ENCODE measurements around the gene SPATS2L.
A peak's percentile ranks its signal among the peaks of the same experiment; 100 is the strongest.

SPATS2L gene

GRCh38 chr2:200506679-200507078 is 200.2 kb downstream of the SPATS2L start:
- Histone ChIP-seq H3K9me3 (ENCODE audit: control insufficient read depth in 2 of 2, low read length in 2 of 2) (no peaks in the 10 kb centered on the region), H3K4me1 (ENCODE audit: control insufficient read depth in 2 of 2, insufficient read depth in 2 of 2, low read length in 2 of 2) (peaks cover 6% of the 10 kb centered on the region in 2 donors), H3K9ac (ENCODE audit: low read depth in 1 of 2, low read length in 2 of 2) (no peak overlapping the region), H3K4me3 (ENCODE audit: low read length in 2 of 2) (no peak overlapping the region), H3K27ac (ENCODE audit: low read depth in 2 of 2, low read length in 2 of 2) (no peak overlapping the region), H3K27me3 (ENCODE audit: control insufficient read depth in 2 of 2, insufficient read depth in 2 of 2, low read length in 2 of 2) (no peaks in the 10 kb centered on the region), H3K36me3 (ENCODE audit: control insufficient read depth in 2 of 2, insufficient read depth in 2 of 2, low read length in 2 of 2) (peaks cover 7 to 9% of the 10 kb centered on the region in 2 donors)

- no peak overlapping the region for H3K9ac ChIP-seq (ENCODE audit: low read depth in 1 of 2, low read length in 2 of 2)
- peaks cover 7 to 9% of the 10 kb centered on the region in 2 donors for H3K36me3 ChIP-seq (ENCODE audit: control insufficient read depth in 2 of 2, insufficient read depth in 2 of 2, low read length in 2 of 2)
- H3K4me1 ChIP-seq (ENCODE audit: control insufficient read depth in 2 of 2, insufficient read depth in 2 of 2, low read length in 2 of 2) = peaks cover 6% of the 10 kb centered on the region in 2 donors
- H3K4me3 ChIP-seq (ENCODE audit: low read length in 2 of 2) = no peak overlapping the region
- H3K27ac ChIP-seq (ENCODE audit: low read depth in 2 of 2, low read length in 2 of 2) = no peak overlapping the region
- H3K27me3 ChIP-seq (ENCODE audit: control insufficient read depth in 2 of 2, insufficient read depth in 2 of 2, low read length in 2 of 2) = no peaks in the 10 kb centered on the region
- no peaks in the 10 kb centered on the region for H3K9me3 ChIP-seq (ENCODE audit: control insufficient read depth in 2 of 2, low read length in 2 of 2)
These were observed 200.7 kb downstream of the SPATS2L start for GRCh38 chr2:200507179-200507578.

GRCh38 chr2:200509235-200509611 is 202.7 kb downstream of the SPATS2L start:
- Histone ChIP-seq H3K36me3 (ENCODE audit: control insufficient read depth in 2 of 2, insufficient read depth in 2 of 2, low read length in 2 of 2) (peaks cover 0 to 2% of the 10 kb centered on the region in 2 donors), H3K27ac (ENCODE audit: low read depth in 2 of 2, low read length in 2 of 2) (peak overlapping the region; percentile 70 to 72), H3K9ac (ENCODE audit: low read depth in 1 of 2, low read length in 2 of 2) (peak overlapping the region; percentile 89 to 92), H3K27me3 (ENCODE audit: control insufficient read depth in 2 of 2, insufficient read depth in 2 of 2, low read length in 2 of 2) (no peaks in the 10 kb centered on the region), H3K9me3 (ENCODE audit: control insufficient read depth in 2 of 2, low read length in 2 of 2) (no peaks in the 10 kb centered on the region), H3K4me3 (ENCODE audit: low read length in 2 of 2) (peak overlapping the region; percentile 69 to 88), H3K4me1 (ENCODE audit: control insufficient read depth in 2 of 2, insufficient read depth in 2 of 2, low read length in 2 of 2) (peaks cover 6% of the 10 kb centered on the region in 2 donors)

GRCh38 chr2:200509612-200510433 is 203.3 kb downstream of the SPATS2L start, which contains the start of gene KCTD18:
Gene KCTD18 (minus strand): TSS chr2:200510068. CDS start chr2:200507016, 3,052 bp downstream.
- Histone ChIP-seq H3K9ac (ENCODE audit: low read depth in 1 of 2, low read length in 2 of 2) (peak within 1 kb of the TSS; percentile 89 to 92), H3K9me3 (ENCODE audit: control insufficient read depth in 2 of 2, low read length in 2 of 2) (no peaks in the 10 kb centered on the region), H3K36me3 (ENCODE audit: control insufficient read depth in 2 of 2, insufficient read depth in 2 of 2, low read length in 2 of 2) (peaks cover 0 to 2% of the 10 kb centered on the region in 2 donors), H3K4me1 (ENCODE audit: control insufficient read depth in 2 of 2, insufficient read depth in 2 of 2, low read length in 2 of 2) (peaks cover 6% of the 10 kb centered on the region in 2 donors), H3K27me3 (ENCODE audit: control insufficient read depth in 2 of 2, insufficient read depth in 2 of 2, low read length in 2 of 2) (no peaks in the 10 kb centered on the region), H3K27ac (ENCODE audit: low read depth in 2 of 2, low read length in 2 of 2) (peak within 1 kb of the TSS; percentile 70 to 72), H3K4me3 (ENCODE audit: low read length in 2 of 2) (peak within 1 kb of the TSS; percentile 69 to 89)

- Histone ChIP-seq H3K4me3 (ENCODE audit: low read length in 2 of 2) (no peak overlapping the region), H3K9me3 (ENCODE audit: control insufficient read depth in 2 of 2, low read length in 2 of 2) (no peaks in the 10 kb centered on the region), H3K9ac (ENCODE audit: low read depth in 1 of 2, low read length in 2 of 2) (no peak overlapping the region), H3K36me3 (ENCODE audit: control insufficient read depth in 2 of 2, insufficient read depth in 2 of 2, low read length in 2 of 2) (no peaks in the 10 kb centered on the region), H3K27ac (ENCODE audit: low read depth in 2 of 2, low read length in 2 of 2) (no peak overlapping the region), H3K4me1 (ENCODE audit: control insufficient read depth in 2 of 2, insufficient read depth in 2 of 2, low read length in 2 of 2) (no peaks in the 10 kb centered on the region), H3K27me3 (ENCODE audit: control insufficient read depth in 2 of 2, insufficient read depth in 2 of 2, low read length in 2 of 2) (no peaks in the 10 kb centered on the region)
These were observed 208.7 kb downstream of the SPATS2L start for GRCh38 chr2:200515155-200515554.

- Histone ChIP-seq H3K9ac (ENCODE audit: low read depth in 1 of 2, low read length in 2 of 2) (peak overlapping the region in 1 of 2 donors; percentile 3), H3K4me3 (ENCODE audit: low read length in 2 of 2) (peak overlapping the region in 1 of 2 donors; percentile 32), H3K4me1 (ENCODE audit: control insufficient read depth in 2 of 2, insufficient read depth in 2 of 2, low read length in 2 of 2) (peaks cover 13 to 17% of the 10 kb centered on the region in 2 donors), H3K27me3 (ENCODE audit: control insufficient read depth in 2 of 2, insufficient read depth in 2 of 2, low read length in 2 of 2) (no peaks in the 10 kb centered on the region), H3K9me3 (ENCODE audit: control insufficient read depth in 2 of 2, low read length in 2 of 2) (no peaks in the 10 kb centered on the region), H3K36me3 (ENCODE audit: control insufficient read depth in 2 of 2, insufficient read depth in 2 of 2, low read length in 2 of 2) (no peaks in the 10 kb centered on the region), H3K27ac (ENCODE audit: low read depth in 2 of 2, low read length in 2 of 2) (peak overlapping the region; percentile 39 to 42)
These were observed 216.7 kb downstream of the SPATS2L start for GRCh38 chr2:200523158-200523557.

- H3K36me3 ChIP-seq (ENCODE audit: control insufficient read depth in 2 of 2, insufficient read depth in 2 of 2, low read length in 2 of 2) = no peaks in the 10 kb centered on the region
- H3K4me3 ChIP-seq (ENCODE audit: low read length in 2 of 2) = peak overlapping the region in 1 of 2 donors; percentile 33
- peak overlapping the region in 1 of 2 donors; percentile 3 for H3K9ac ChIP-seq (ENCODE audit: low read depth in 1 of 2, low read length in 2 of 2)
- peaks cover 13 to 17% of the 10 kb centered on the region in 2 donors for H3K4me1 ChIP-seq (ENCODE audit: control insufficient read depth in 2 of 2, insufficient read depth in 2 of 2, low read length in 2 of 2)
- H3K9me3 ChIP-seq (ENCODE audit: control insufficient read depth in 2 of 2, low read length in 2 of 2) = no peaks in the 10 kb centered on the region
- H3K27ac ChIP-seq (ENCODE audit: low read depth in 2 of 2, low read length in 2 of 2) = peak overlapping the region; percentile 39 to 42
- no peaks in the 10 kb centered on the region for H3K27me3 ChIP-seq (ENCODE audit: control insufficient read depth in 2 of 2, insufficient read depth in 2 of 2, low read length in 2 of 2)
These were observed 217.1 kb downstream of the SPATS2L start for GRCh38 chr2:200523604-200524003.

- Histone ChIP-seq H3K9me3 (ENCODE audit: control insufficient read depth in 2 of 2, low read length in 2 of 2) (no peaks in the 10 kb centered on the region), H3K4me3 (ENCODE audit: low read length in 2 of 2) (peak overlapping the region; percentile 87 to 96), H3K27ac (ENCODE audit: low read depth in 2 of 2, low read length in 2 of 2) (no peak overlapping the region), H3K36me3 (ENCODE audit: control insufficient read depth in 2 of 2, insufficient read depth in 2 of 2, low read length in 2 of 2) (no peaks in the 10 kb centered on the region), H3K9ac (ENCODE audit: low read depth in 1 of 2, low read length in 2 of 2) (no peak overlapping the region), H3K27me3 (ENCODE audit: control insufficient read depth in 2 of 2, insufficient read depth in 2 of 2, low read length in 2 of 2) (no peaks in the 10 kb centered on the region), H3K4me1 (ENCODE audit: control insufficient read depth in 2 of 2, insufficient read depth in 2 of 2, low read length in 2 of 2) (peaks cover 13 to 17% of the 10 kb centered on the region in 2 donors)
These were observed 218.6 kb downstream of the SPATS2L start for GRCh38 chr2:200525066-200525465.

- Histone ChIP-seq H3K4me1 (ENCODE audit: control insufficient read depth in 2 of 2, insufficient read depth in 2 of 2, low read length in 2 of 2) (peaks cover 13 to 17% of the 10 kb centered on the region in 2 donors), H3K9me3 (ENCODE audit: control insufficient read depth in 2 of 2, low read length in 2 of 2) (no peaks in the 10 kb centered on the region), H3K27ac (ENCODE audit: low read depth in 2 of 2, low read length in 2 of 2) (peak overlapping the region; percentile 36 to 67), H3K36me3 (ENCODE audit: control insufficient read depth in 2 of 2, insufficient read depth in 2 of 2, low read length in 2 of 2) (no peaks in the 10 kb centered on the region), H3K27me3 (ENCODE audit: control insufficient read depth in 2 of 2, insufficient read depth in 2 of 2, low read length in 2 of 2) (no peaks in the 10 kb centered on the region), H3K4me3 (ENCODE audit: low read length in 2 of 2) (peak overlapping the region; percentile 87 to 96), H3K9ac (ENCODE audit: low read depth in 1 of 2, low read length in 2 of 2) (peak overlapping the region; percentile 69 to 80)
These were observed 219.0 kb downstream of the SPATS2L start for GRCh38 chr2:200525551-200525881.

GRCh38 chr2:200525882-200526651 is 219.6 kb downstream of the SPATS2L start, which contains the start of gene SGO2:
Gene SGO2 (plus strand): TSS chr2:200526207. CDS start chr2:200532976, 6,769 bp downstream.
- peak within 1 kb of the TSS; percentile 87 to 96 for H3K4me3 ChIP-seq (ENCODE audit: low read length in 2 of 2)
- no peaks in the 10 kb centered on the region for H3K36me3 ChIP-seq (ENCODE audit: control insufficient read depth in 2 of 2, insufficient read depth in 2 of 2, low read length in 2 of 2)
- H3K4me1 ChIP-seq (ENCODE audit: control insufficient read depth in 2 of 2, insufficient read depth in 2 of 2, low read length in 2 of 2) = peaks cover 13 to 17% of the 10 kb centered on the region in 2 donors
- H3K27ac ChIP-seq (ENCODE audit: low read depth in 2 of 2, low read length in 2 of 2) = peak within 1 kb of the TSS; percentile 40 to 67
- no peaks in the 10 kb centered on the region for H3K9me3 ChIP-seq (ENCODE audit: control insufficient read depth in 2 of 2, low read length in 2 of 2)
- H3K9ac ChIP-seq (ENCODE audit: low read depth in 1 of 2, low read length in 2 of 2) = peak within 1 kb of the TSS; percentile 77 to 80
- H3K27me3 ChIP-seq (ENCODE audit: control insufficient read depth in 2 of 2, insufficient read depth in 2 of 2, low read length in 2 of 2) = no peaks in the 10 kb centered on the region
